GM12878 (cell line): ENCODE data around the gene MBOAT1. TPM values are rescaled to one million over a fixed set of nuclear protein-coding genes. Genes with fewer than 3 reads are reported as not detected.

Experiments
- BCLAF1 ChIP-seq: fragments of 450-650 bp; IDR thresholded peaks from 2 replicates; pipeline ENCODE4 v1.6.1; 2017; ENCODE audit warnings: antibody characterized with exemption, mild to moderate bottlenecking, moderate library complexity
- CHD1 ChIP-seq: IDR thresholded peaks from 2 replicates; pipeline ENCODE4 v1.6.1; 2012; ENCODE audit warnings: low read depth, low read length, improper control_type of control experiment
- GABPA ChIP-seq: IDR thresholded peaks from 2 replicates; pipeline ENCODE4 v1.6.1; 2014; ENCODE audit warnings: antibody characterized with exemption, low read depth, mild to moderate bottlenecking, inconsistent platforms
- IRF4 ChIP-seq: IDR thresholded peaks from 2 replicates; pipeline ENCODE4 v1.6.1; 2011; ENCODE audit warnings: low read depth, low read length
- MTA2 ChIP-seq: fragments of 450-650 bp; IDR thresholded peaks from 2 replicates; pipeline ENCODE4 v1.6.1; 2016; ENCODE audit warnings: low read depth, mild to moderate bottlenecking, moderate library complexity
- NR2C1 ChIP-seq: fragments of 450-650 bp; IDR thresholded peaks from 2 replicates; pipeline ENCODE4 v1.6.1; 2017; ENCODE audit warnings: antibody characterized with exemption, mild to moderate bottlenecking, moderate library complexity
- NR2C2 ChIP-seq: IDR thresholded peaks from 2 replicates; pipeline ENCODE4 v1.6.1; 2011; ENCODE audit warnings: borderline replicate concordance, low read depth; ENCODE audit not compliant: control insufficient read depth, insufficient read length
- SIX5 ChIP-seq: IDR thresholded peaks from 2 replicates; pipeline ENCODE4 v1.6.1; 2011; ENCODE audit warnings: mild to moderate bottlenecking, low read depth, low read length, moderate library complexity; ENCODE audit not compliant: severe bottlenecking
- TCF7 ChIP-seq: IDR thresholded peaks from 2 replicates; pipeline ENCODE4 v1.6.1; 2014; ENCODE audit warnings: antibody characterized with exemption, borderline replicate concordance
- ZBTB11 ChIP-seq: fragments of 450-650 bp; formaldehyde crosslinking; IDR thresholded peaks from 2 replicates; pipeline ENCODE4 v1.5.0; 2022; ENCODE audit warnings: mild to moderate bottlenecking, missing genetic modification characterization
- polyA plus RNA-seq, 11 experiments: library from polyadenylated mRNA; depleted of rRNA in 4 of 11; unstranded in 6 of 11; stranded (reverse) in 5 of 11; fragments of >200 nt; fragmentation: Nextera tagmentation in 4 of 11; fragmentation: Illumina TruSeq in 1 of 11; extraction: Ambion mirVana in 4 of 11; extraction: Trizol in 1 of 11; gene quantifications; 1 replicate in 1 of 11; 2 replicates in 10 of 11; pipeline versions ENCODE4 v1.2.1 to v1.2.3, GENCODE V29; 2011 to 2016; ENCODE audit warnings: inconsistent platforms in 2 of 11, missing spikeins in 2 of 11, low read depth in 1 of 11
- total RNA-seq, 4 experiments: library from RNA; depleted of rRNA in 3 of 4; stranded (reverse); fragments of >200 nt in 3 of 4; fragmentation: Illumina TruSeq in 1 of 4; extraction: Trizol in 1 of 4; gene quantifications; 2 replicates each; pipeline versions ENCODE4 v1.2.1 to v1.2.3, GENCODE V29; 2013 to 2021

MBOAT1 gene
- total and polyA plus RNA-seq, 10 of the 15 experiments (the other 5 are each of a cell fraction or from before 2014, with no cell fraction given) = 0.39 to 21.0 (median 11.6) TPM

- TF ChIP-seq TCF7 (no peak), IRF4 (no peak), ZBTB11 (no peak), NR2C2 (no peak), SIX5 (no peak), MTA2 (no peak), NR2C1 (no peak), CHD1 (no peak), GABPA (no peak), BCLAF1 (no peak)
Measured at GRCh38 chr6:20178327-20178726, 33.9 kb downstream of the MBOAT1 start (continued).
